OCI-LY3 (cell line): ENCODE data around the gene ALKBH3.
A peak's percentile ranks its signal among the peaks of the same experiment; 100 is the strongest.

Source experiments
- H2AFZ ChIP-seq: fragments of 200-600, 300-600 bp; shearing (Covaris generic); 2 replicates; pipeline ENCODE4 v1.6.0; 2014; ENCODE audit warnings: antibody characterized with exemption, low read depth, low read length
- H3K27ac ChIP-seq: fragments of 200-600, 300-600 bp; sonication (generic); 2 replicates; pipeline ENCODE4 v1.5.1; 2014; ENCODE audit warnings: mild to moderate bottlenecking, low read length, moderate library complexity, mixed read lengths
- H3K27me3 ChIP-seq: fragments of 200-600, 300-600 bp; sonication (generic); 2 replicates; pipeline ENCODE4 v1.6.1; 2014; ENCODE audit warnings: low read depth, low read length, mixed read lengths
- H3K36me3 ChIP-seq: fragments of 200-600, 300-600 bp; sonication (generic); replicated peaks from 2 replicates; pipeline ENCODE3; 2014; ENCODE audit warnings: low read depth, low read length, mixed read lengths
- H3K4me1 ChIP-seq: fragments of 300-600, 200-600 bp; sonication (generic); 2 replicates; pipeline ENCODE4 v1.6.1; 2014; ENCODE audit warnings: low read length, mixed read lengths
- H3K4me2 ChIP-seq: fragments of 200-600, 300-600 bp; sonication (generic); 2 replicates; pipeline ENCODE4 v1.6.1; 2014; ENCODE audit warnings: low read length, mixed read lengths
- H3K4me3 ChIP-seq: fragments of 300-600, 200-600 bp; sonication (generic); 2 replicates; pipeline ENCODE4 v1.5.1; 2014; ENCODE audit warnings: antibody characterized with exemption, mild to moderate bottlenecking, low read length, moderate library complexity
- H3K79me2 ChIP-seq: fragments of 300-600, 200-600 bp; shearing (Covaris generic); 2 replicates; pipeline ENCODE4 v1.6.1; 2014; ENCODE audit warnings: mild to moderate bottlenecking, low read length, mixed read lengths
- H3K9ac ChIP-seq: fragments of 300-600, 200-600 bp; shearing (Covaris generic); 2 replicates; pipeline ENCODE4 v1.6.0; 2014; ENCODE audit warnings: mild to moderate bottlenecking, low read length, moderate library complexity
- H3K9me3 ChIP-seq: fragments of 200-600, 300-600 bp; shearing (Covaris generic); 2 replicates; pipeline ENCODE4 v1.6.1; 2014; ENCODE audit warnings: low read length, mixed read lengths; ENCODE audit not compliant: insufficient read depth
- H4K20me1 ChIP-seq: fragments of 200-600, 300-600 bp; sonication (generic); 2 replicates; pipeline ENCODE4 v1.6.1; 2016; ENCODE audit warnings: low read length, mixed read lengths; ENCODE audit not compliant: insufficient read depth
- CTCF ChIP-seq: fragments of 200-600, 300-600 bp; sonication (generic); IDR thresholded peaks from 2 replicates; pipeline ENCODE4 v1.5.1; 2014; ENCODE audit warnings: antibody characterized with exemption, low read length, low read depth
- EZH2phosphoT487 ChIP-seq: fragments of 200-600 bp; shearing (Covaris generic); IDR thresholded peaks from 2 replicates; pipeline ENCODE4 v1.6.1; 2018; ENCODE audit warnings: antibody characterized with exemption, mixed run types, low read depth

ALKBH3 gene

GRCh38 chr11:43845816-43846215 is 34.8 kb upstream of the ALKBH3 start:
- peaks cover 20% of the 10 kb centered on the region for H3K36me3 ChIP-seq
- H3K4me3 ChIP-seq: no peak overlapping the region
- H3K9me3 ChIP-seq: no peaks in the 10 kb centered on the region
- H3K4me2 ChIP-seq: no peak overlapping the region
- TF ChIP-seq EZH2phosphoT487: no peak
- no peak overlapping the region for H3K27ac ChIP-seq
- H3K79me2 ChIP-seq: no peaks in the 10 kb centered on the region
- H3K4me1 ChIP-seq: no peaks in the 10 kb centered on the region
- no peak overlapping the region for H3K9ac ChIP-seq
- no peaks in the 10 kb centered on the region for H4K20me1 ChIP-seq
- H3K27me3 ChIP-seq: no peaks in the 10 kb centered on the region
- H2AFZ ChIP-seq: no peak overlapping the region

- TF ChIP-seq EZH2phosphoT487: no peak
- TF ChIP-seq CTCF: peak; percentile 84
- H3K27me3 ChIP-seq: no peaks in the 10 kb centered on the region
These were observed 28.5 kb upstream of the ALKBH3 start for GRCh38 chr11:43852057-43852636.

GRCh38 chr11:43853781-43854180 is 26.9 kb upstream of the ALKBH3 start:
- Histone ChIP-seq H3K9ac (no peak overlapping the region), H3K4me3 (no peak overlapping the region), H3K4me2 (no peak overlapping the region), H3K36me3 (peaks cover 13% of the 10 kb centered on the region), H3K79me2 (no peaks in the 10 kb centered on the region), H2AFZ (no peak overlapping the region), H4K20me1 (peaks cover 6% of the 10 kb centered on the region; the same call in 1 of the 2 replicates), H3K9me3 (no peaks in the 10 kb centered on the region), H3K27ac (no peak overlapping the region), H3K4me1 (no peaks in the 10 kb centered on the region), H3K27me3 (no peaks in the 10 kb centered on the region)
- no peak for TF ChIP-seq CTCF
- TF ChIP-seq EZH2phosphoT487: no peak

More at GRCh38 chr11:43852057-43852636, 28.5 kb upstream of the ALKBH3 start:
- no peak overlapping the region for H3K4me2 ChIP-seq
- H3K9ac ChIP-seq: no peak overlapping the region
- no peaks in the 10 kb centered on the region for H3K9me3 ChIP-seq
- no peak overlapping the region for H2AFZ ChIP-seq
- H4K20me1 ChIP-seq: peaks cover 6% of the 10 kb centered on the region; the same call in 1 of the 2 replicates
- peaks cover 7% of the 10 kb centered on the region for H3K36me3 ChIP-seq
- H3K79me2 ChIP-seq: no peaks in the 10 kb centered on the region
- no peaks in the 10 kb centered on the region for H3K4me1 ChIP-seq
- no peak overlapping the region for H3K27ac ChIP-seq
- no peak overlapping the region for H3K4me3 ChIP-seq

GRCh38 chr11:43856993-43857392 is 23.6 kb upstream of the ALKBH3 start:
- no peaks in the 10 kb centered on the region; the same call in 1 of the 2 replicates for H4K20me1 ChIP-seq
- no peaks in the 10 kb centered on the region for H3K4me1 ChIP-seq
- no peak overlapping the region for H3K27ac ChIP-seq
- no peaks in the 10 kb centered on the region for H3K27me3 ChIP-seq
- no peak overlapping the region for H3K4me2 ChIP-seq
- no peak for TF ChIP-seq CTCF
- no peak for TF ChIP-seq EZH2phosphoT487
- H3K36me3 ChIP-seq: peaks cover 23% of the 10 kb centered on the region
- no peak overlapping the region for H2AFZ ChIP-seq
- H3K9ac ChIP-seq: no peak overlapping the region
- no peak overlapping the region for H3K4me3 ChIP-seq
- peaks cover 6% of the 10 kb centered on the region; the same call in 1 of the 2 replicates for H3K9me3 ChIP-seq
- H3K79me2 ChIP-seq: no peaks in the 10 kb centered on the region
